GM21576 (cell line): Measurements from ENCODE around the gene KCNK18.
"Not testable (repeated sequence)": the region's sequence is repeated elsewhere in the genome, so short reads cannot be mapped to it uniquely, and the experiment has no call there.

Experiments used
- ATAC-seq: cut with Tn5 transposase; IDR thresholded peaks from one replicate; pipeline ENCODE4 v1.9.1; 2021; ENCODE audit warnings: mild to moderate bottlenecking, moderate library complexity; ENCODE audit not compliant: unreplicated experiment

Gene KCNK18

GRCh38 chr10:117170244-117170643 lies 27.0 kb upstream of the KCNK18 start:
- ATAC-seq = no peak

- ATAC-seq = peak; percentile 76
Observed at GRCh38 chr10:117174439-117175214, 22.7 kb upstream of the KCNK18 start.

GRCh38 chr10:117175215-117175900 lies 21.9 kb upstream of the KCNK18 start:
- ATAC-seq = peak; percentile 42

GRCh38 chr10:117175901-117176534 lies 21.3 kb upstream of the KCNK18 start:
- ATAC-seq = peak; percentile 43

GRCh38 chr10:117178190-117178589 lies 19.1 kb upstream of the KCNK18 start:
- ATAC-seq = no peak

- no peak for ATAC-seq
Observed at GRCh38 chr10:117184296-117184695, 13.0 kb upstream of the KCNK18 start.

GRCh38 chr10:117184821-117185220 lies 12.5 kb upstream of the KCNK18 start:
- ATAC-seq = no peak

GRCh38 chr10:117185817-117186216 lies 11.5 kb upstream of the KCNK18 start:
- ATAC-seq = not testable (repeated sequence)

- no peak for ATAC-seq
Observed at GRCh38 chr10:117186832-117187615, 10.3 kb upstream of the KCNK18 start.

GRCh38 chr10:117188371-117188770 lies 8.9 kb upstream of the KCNK18 start:
- ATAC-seq = no peak

- ATAC-seq = no peak
Observed at GRCh38 chr10:117189557-117189956, 7.7 kb upstream of the KCNK18 start.

GRCh38 chr10:117198088-117198487 lies 799 bp downstream of the KCNK18 start:
- ATAC-seq = no peak

- no peak for ATAC-seq
Observed at GRCh38 chr10:117201826-117202225, 4.5 kb downstream of the KCNK18 start.

- ATAC-seq = no peak
Observed at GRCh38 chr10:117204316-117204715, 7.0 kb downstream of the KCNK18 start.

GRCh38 chr10:117212176-117212575 lies 14.9 kb downstream of the KCNK18 start:
- ATAC-seq = no peak

- ATAC-seq = no peak
Observed at GRCh38 chr10:117214401-117214800, 17.1 kb downstream of the KCNK18 start.

GRCh38 chr10:117215079-117215478 lies 17.8 kb downstream of the KCNK18 start:
- no peak for ATAC-seq

- ATAC-seq = no peak
Observed at GRCh38 chr10:117216028-117216427, 18.7 kb downstream of the KCNK18 start.

GRCh38 chr10:117216611-117217195 lies 19.4 kb downstream of the KCNK18 start:
- peak; percentile 85 for ATAC-seq

GRCh38 chr10:117217196-117217761 lies 20.0 kb downstream of the KCNK18 start:
- peak; percentile 56 for ATAC-seq
